HFFc6 (cell line): ENCODE results near the gene CLEC4F. TPM values are rescaled to one million over a fixed set of nuclear protein-coding genes. Genes with fewer than 3 reads are reported as not detected.

Experiments
- DNase-seq: peaks from one replicate; pipeline ENCODE4 v3.0.0-alpha.2; 2018
- H3K27ac Mint-ChIP-seq: 2 replicates; pipeline ENCODE4 v1.8.0; 2020; ENCODE audit warnings: mild to moderate bottlenecking, mixed read lengths
- H3K27me3 Mint-ChIP-seq: 2 replicates; pipeline ENCODE4 v1.8.0; 2021; ENCODE audit warnings: mild to moderate bottlenecking, moderate library complexity, mixed read lengths; ENCODE audit not compliant: insufficient read depth
- H3K36me3 Mint-ChIP-seq: 2 replicates; pipeline ENCODE4 v1.8.0; 2021; ENCODE audit warnings: low read depth, mixed read lengths
- H3K4me1 Mint-ChIP-seq: 2 replicates; pipeline ENCODE4 v1.8.0; 2020; ENCODE audit warnings: low read depth, mixed read lengths
- H3K4me3 Mint-ChIP-seq: 2 replicates; pipeline ENCODE4 v1.8.0; 2020; ENCODE audit warnings: mild to moderate bottlenecking, moderate library complexity, mixed read lengths
- H3K9me3 Mint-ChIP-seq: 2 replicates; pipeline ENCODE4 v1.8.0; 2020; ENCODE audit warnings: mild to moderate bottlenecking, mixed read lengths
- CTCF ChIP-seq: fragments of 200-600 bp; sonication (generic); IDR thresholded peaks from 2 replicates; pipeline ENCODE4 v1.5.0; 2021; ENCODE audit warnings: antibody characterized with exemption, mild to moderate bottlenecking
- total RNA-seq, 6 experiments: library from RNA; stranded (reverse); fragmentation: NEBNext Ultra II Directional; extraction: Animal tissue kit (Norgen Biotek cat#: 25700); gene quantifications; 2 replicates in 1 of 6; 3 replicates in 5 of 6; pipeline ENCODE4 v1.2.3, GENCODE V29; 2021

The CLEC4F gene
- total RNA-seq, 6 experiments from 2014 or later: not detected

- Mint-ChIP-seq H3K27me3 (peaks cover 54% of the 10 kb centered on the region), H3K9me3 (no peaks in the 10 kb centered on the region), H3K36me3 (no peaks in the 10 kb centered on the region), H3K4me1 (no peaks in the 10 kb centered on the region), H3K27ac (no peak within 1 kb of the TSS), H3K4me3 (no peak within 1 kb of the TSS)
- DNase-seq: no peak
- no peak for TF ChIP-seq CTCF
Observed at GRCh38 chr2:70835643-70836042, 15.2 kb upstream of the CLEC4F start, which contains the start of gene CD207. CD207 (minus strand) TSS chr2:70835816; CDS start chr2:70835776, 40 bp downstream.

- no peak for TF ChIP-seq CTCF
- Mint-ChIP-seq H3K27ac (no peak overlapping the region), H3K4me3 (no peak overlapping the region), H3K27me3 (peaks cover 56% of the 10 kb centered on the region), H3K4me1 (peaks cover 4% of the 10 kb centered on the region), H3K36me3 (no peaks in the 10 kb centered on the region), H3K9me3 (no peaks in the 10 kb centered on the region)
- DNase-seq: no peak
Observed at GRCh38 chr2:70834881-70835280, 14.5 kb upstream of the CLEC4F start.

- TF ChIP-seq CTCF: no peak
- no peak overlapping the region for H3K27ac Mint-ChIP-seq
- peaks cover 12% of the 10 kb centered on the region for H3K4me1 Mint-ChIP-seq
- H3K36me3 Mint-ChIP-seq: no peaks in the 10 kb centered on the region
- no peak overlapping the region for H3K4me3 Mint-ChIP-seq
- DNase-seq: no peak
- H3K9me3 Mint-ChIP-seq: no peaks in the 10 kb centered on the region
- H3K27me3 Mint-ChIP-seq: peaks cover 52% of the 10 kb centered on the region
Observed at GRCh38 chr2:70834106-70834505, 13.7 kb upstream of the CLEC4F start.

- DNase-seq: no peak
- Mint-ChIP-seq H3K27me3 (peaks cover 47% of the 10 kb centered on the region), H3K4me1 (peaks cover 20% of the 10 kb centered on the region), H3K27ac (no peak overlapping the region), H3K9me3 (no peaks in the 10 kb centered on the region), H3K4me3 (no peak overlapping the region), H3K36me3 (no peaks in the 10 kb centered on the region)
- no peak for TF ChIP-seq CTCF
Observed at GRCh38 chr2:70833246-70833645, 12.8 kb upstream of the CLEC4F start.

- Mint-ChIP-seq H3K4me3 (no peak overlapping the region), H3K27ac (no peak overlapping the region), H3K9me3 (no peaks in the 10 kb centered on the region), H3K27me3 (peaks cover 42% of the 10 kb centered on the region), H3K4me1 (peaks cover 25% of the 10 kb centered on the region), H3K36me3 (no peaks in the 10 kb centered on the region)
- DNase-seq: no peak
- no peak for TF ChIP-seq CTCF
Observed at GRCh38 chr2:70832386-70832785, 12.0 kb upstream of the CLEC4F start.

GRCh38 chr2:70831861-70832260 is 11.5 kb upstream of the CLEC4F start:
- no peak for DNase-seq
- peaks cover 37% of the 10 kb centered on the region for H3K27me3 Mint-ChIP-seq
- no peak overlapping the region for H3K4me3 Mint-ChIP-seq
- H3K9me3 Mint-ChIP-seq: no peaks in the 10 kb centered on the region
- TF ChIP-seq CTCF: no peak
- no peak overlapping the region for H3K27ac Mint-ChIP-seq
- H3K36me3 Mint-ChIP-seq: no peaks in the 10 kb centered on the region
- peaks cover 30% of the 10 kb centered on the region for H3K4me1 Mint-ChIP-seq
